ENCODE measurements around the gene UBASH3B.
"Not testable (repeated sequence)": the region's sequence is repeated elsewhere in the genome, so short reads cannot be mapped to it uniquely, and the experiment has no call there.

Gene UBASH3B

DNA sequence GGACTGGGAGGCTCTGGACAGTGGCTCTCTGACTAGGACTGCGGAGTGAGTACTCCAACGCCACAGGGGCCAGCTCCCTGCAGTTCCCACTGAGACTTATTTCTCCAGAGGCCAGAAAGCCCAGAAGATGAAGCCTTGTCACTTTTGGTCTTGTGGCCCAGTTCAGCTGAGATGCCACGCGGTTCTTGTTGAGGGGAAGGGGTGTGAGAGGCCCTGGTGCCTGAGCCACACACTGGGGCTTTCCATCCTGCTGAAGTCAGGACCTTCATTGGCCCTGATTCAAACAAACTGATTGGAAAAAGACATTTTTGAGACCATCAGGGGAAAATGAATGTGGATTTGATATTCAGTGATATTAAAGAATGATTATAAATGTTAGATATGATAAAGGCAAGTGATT lies 73.6 kb downstream of the UBASH3B start:
- CTCF ChIA-PET = no interaction called here
- DNase-seq (ENCODE audit: extremely low spot score) = no peak
- POLR2A ChIA-PET = no interaction called here
- TF ChIP-seq SUZ12 (IDR thresholded peaks at IDR 0.05) = no peak
- TF ChIP-seq CTBP1 (IDR thresholded peaks at IDR 0.05; ENCODE audit: borderline replicate concordance) = no peak
- no peak for TF ChIP-seq LEF1 (IDR thresholded peaks at IDR 0.05; ENCODE audit: borderline replicate concordance)
- no peak for TF ChIP-seq NFRKB (IDR thresholded peaks at IDR 0.05)
- TF ChIP-seq SP1 (IDR thresholded peaks at IDR 0.05) = no peak
- TF ChIP-seq TARDBP (IDR thresholded peaks at IDR 0.05) = no peak

GRCh38 chr11:122730694-122731093 lies 75.2 kb downstream of the UBASH3B start:
- POLR2A ChIA-PET; CTCF ChIA-PET; DNase-seq (ENCODE audit: extremely low spot score): not testable (repeated sequence)

- TF ChIP-seq ZNF384 (IDR thresholded peaks at IDR 0.05) (no peak), FOXK2 (IDR thresholded peaks at IDR 0.05) (no peak), PKNOX1 (IDR thresholded peaks at IDR 0.05) (no peak), FOXM1 (IDR thresholded peaks at IDR 0.05; ENCODE audit: borderline replicate concordance) (no peak), TARDBP (IDR thresholded peaks at IDR 0.05) (no peak), HDGF (IDR thresholded peaks at IDR 0.05; ENCODE audit: borderline replicate concordance) (no peak), LEF1 (IDR thresholded peaks at IDR 0.05; ENCODE audit: borderline replicate concordance) (no peak), SUZ12 (IDR thresholded peaks at IDR 0.05) (no peak), BHLHE40 (IDR thresholded peaks at IDR 0.05; ENCODE audit: borderline replicate concordance) (no peak), NFRKB (IDR thresholded peaks at IDR 0.05) (no peak), ELF4 (IDR thresholded peaks at IDR 0.05) (no peak), CTBP1 (IDR thresholded peaks at IDR 0.05; ENCODE audit: borderline replicate concordance) (no peak), ARNT (IDR thresholded peaks at IDR 0.05) (no peak)
- CTCF ChIA-PET = no interaction called here
- POLR2A ChIA-PET = no interaction called here
- no peak for DNase-seq (ENCODE audit: extremely low spot score)
Observed at GRCh38 chr11:122731500-122731913, 76.0 kb downstream of the UBASH3B start.

DNA sequence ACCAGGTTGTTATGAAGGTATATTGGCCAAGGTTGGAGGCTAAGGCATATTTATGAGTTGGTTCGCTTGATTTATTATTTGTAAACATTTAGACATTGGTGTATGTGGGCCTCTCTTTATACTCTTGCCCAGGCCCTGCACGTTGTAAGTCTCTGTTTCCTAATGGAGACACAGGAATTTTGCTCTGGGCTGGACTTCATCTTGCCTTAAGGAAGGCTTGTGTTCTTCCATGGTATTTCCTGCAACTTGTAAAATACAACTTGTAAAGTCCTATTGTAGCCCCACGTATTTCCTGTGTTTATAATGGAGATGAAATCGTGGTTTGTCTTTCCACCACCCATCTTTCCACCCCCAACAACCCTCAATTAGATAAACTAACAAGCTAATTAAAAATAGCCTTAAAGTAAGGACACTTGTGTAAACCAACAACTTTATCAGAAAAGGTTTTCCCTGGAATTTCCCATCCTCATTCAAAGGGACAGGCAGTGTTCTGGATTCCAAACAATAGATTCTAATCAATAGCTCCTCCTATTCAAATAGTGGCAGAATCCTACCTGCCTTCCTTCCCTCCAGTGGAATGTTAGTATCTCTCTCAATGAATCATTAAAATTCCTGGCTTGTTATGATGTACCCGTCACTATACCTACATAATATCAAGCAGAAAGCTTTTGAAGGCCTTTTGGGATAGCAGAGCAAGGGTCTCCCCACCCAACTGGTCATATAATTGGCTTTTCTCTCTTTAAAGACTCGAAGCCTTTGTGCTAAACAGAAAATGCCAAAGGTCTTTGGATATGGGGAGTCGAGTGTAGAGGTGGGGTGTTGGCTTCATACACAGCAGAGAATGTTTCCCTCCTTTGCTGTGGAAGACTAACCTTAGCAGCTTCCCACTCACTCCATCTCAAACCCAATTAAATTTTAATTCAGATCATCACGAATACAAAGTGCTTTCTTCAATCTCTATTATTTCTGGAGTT lies 77.1 kb downstream of the UBASH3B start:
- ChIA-PET CTCF (interaction anchor here (0.7 kb wide), 1 partner anchor 80 kb away, joined by 3 read pairs; no protein-coding TSS in a partner anchor), POLR2A (no interaction called here)
- DNase-seq (ENCODE audit: extremely low spot score) = no peak
- no peak for TF ChIP-seq HDGF (IDR thresholded peaks at IDR 0.05; ENCODE audit: borderline replicate concordance)
- no peak for TF ChIP-seq SUZ12 (IDR thresholded peaks at IDR 0.05)
- no peak for TF ChIP-seq NFRKB (IDR thresholded peaks at IDR 0.05)
- TF ChIP-seq FOXM1 (IDR thresholded peaks at IDR 0.05; ENCODE audit: borderline replicate concordance) = no peak
- no peak for TF ChIP-seq ELF4 (IDR thresholded peaks at IDR 0.05)
- no peak for TF ChIP-seq L3MBTL2 (conservative IDR thresholded peaks at IDR 0.05)
- TF ChIP-seq ZNF384 (IDR thresholded peaks at IDR 0.05) = no peak
- no peak for TF ChIP-seq ARNT (IDR thresholded peaks at IDR 0.05)

- CTCF ChIA-PET = no interaction called here
- TF ChIP-seq PKNOX1 (IDR thresholded peaks at IDR 0.05) (peak; percentile 54), ZNF384 (IDR thresholded peaks at IDR 0.05) (no peak)
- POLR2A ChIA-PET = no interaction called here
- DNase-seq (ENCODE audit: extremely low spot score) = no peak
Observed at GRCh38 chr11:122733318-122733717, 77.8 kb downstream of the UBASH3B start.

GRCh38 chr11:122734848-122735496 lies 79.5 kb downstream of the UBASH3B start:
- TF ChIP-seq BHLHE40 (IDR thresholded peaks at IDR 0.05; ENCODE audit: borderline replicate concordance) (no peak), LEF1 (IDR thresholded peaks at IDR 0.05; ENCODE audit: borderline replicate concordance) (no peak), TARDBP (IDR thresholded peaks at IDR 0.05) (no peak), ELF4 (IDR thresholded peaks at IDR 0.05) (no peak), SUZ12 (IDR thresholded peaks at IDR 0.05) (no peak), NFRKB (IDR thresholded peaks at IDR 0.05) (no peak), FOXM1 (IDR thresholded peaks at IDR 0.05; ENCODE audit: borderline replicate concordance) (no peak), HDGF (IDR thresholded peaks at IDR 0.05; ENCODE audit: borderline replicate concordance) (no peak), ZNF384 (IDR thresholded peaks at IDR 0.05) (no peak), CTBP1 (IDR thresholded peaks at IDR 0.05; ENCODE audit: borderline replicate concordance) (no peak), FOXA1 (IDR thresholded peaks at IDR 0.05) (no peak)
- no peak for DNase-seq (ENCODE audit: extremely low spot score)
- ChIA-PET CTCF (no interaction called here), POLR2A (no interaction called here)

DNA sequence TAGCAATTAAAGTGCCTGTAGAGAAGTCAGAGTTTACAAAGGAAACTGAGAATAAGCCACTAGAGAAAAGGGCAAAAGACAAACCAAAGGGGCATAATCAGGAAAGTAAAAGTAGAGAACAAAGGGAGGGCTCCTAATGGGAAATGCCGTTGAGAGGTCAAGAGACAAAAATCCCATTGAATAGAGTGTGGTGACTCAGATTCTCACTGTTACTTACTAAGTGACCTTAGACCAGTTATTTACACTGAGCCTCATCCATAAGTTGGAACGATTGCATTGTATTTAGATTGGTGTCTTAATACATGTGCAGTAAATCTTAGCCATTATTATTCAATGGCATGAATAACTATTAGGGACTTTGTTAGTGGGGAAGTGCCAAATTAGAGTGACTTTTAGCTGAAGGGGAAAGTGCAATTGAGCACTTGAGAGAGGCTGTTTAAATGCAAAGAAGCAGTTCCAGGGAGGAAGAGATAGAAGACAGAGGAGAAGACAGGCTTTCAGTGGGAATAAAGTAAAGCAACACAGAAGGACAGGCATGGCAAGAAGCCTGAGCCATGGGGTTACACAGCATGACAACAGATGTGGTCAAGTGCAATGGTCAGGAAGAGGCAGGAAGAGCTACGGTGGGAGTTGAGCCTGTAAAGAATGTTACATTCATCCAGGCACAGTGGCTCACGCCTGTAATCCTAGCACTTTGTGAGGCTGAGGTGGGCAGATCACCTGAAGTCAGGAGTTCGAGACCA lies 82.6 kb downstream of the UBASH3B start:
- POLR2A ChIA-PET = no interaction called here
- TF ChIP-seq FOXM1 (IDR thresholded peaks at IDR 0.05; ENCODE audit: borderline replicate concordance) (no peak), L3MBTL2 (conservative IDR thresholded peaks at IDR 0.05) (no peak)
- CTCF ChIA-PET = interaction anchor here (0.6 kb wide), 1 partner anchor 25 kb away, joined by 6 read pairs; no protein-coding TSS in a partner anchor
- DNase-seq (ENCODE audit: extremely low spot score) = no peak

Data from HEK293T (cell line).